OCI-LY7 (cell line): Measurements from ENCODE around the gene FNDC5.

Experiments
- EZH2phosphoT487 ChIP-seq: fragments of 200-600 bp; sonication (generic); IDR thresholded peaks from 2 replicates; pipeline ENCODE4 v1.6.1; 2018; ENCODE audit warnings: low read depth, borderline replicate concordance, mild to moderate bottlenecking, mixed run types, antibody characterized with exemption, low read length, moderate library complexity, mixed read lengths
- TF ChIP-seq, protein P1 (sequence below): fragments of 200-600 bp; sonication (generic); conservative IDR thresholded peaks from 2 replicates; pipeline ENCODE4 v1.5.1; 2014; ENCODE audit warnings: mild to moderate bottlenecking, antibody characterized with exemption, low read length, moderate library complexity, mixed read lengths

- TF ChIP-seq, protein P1, sequence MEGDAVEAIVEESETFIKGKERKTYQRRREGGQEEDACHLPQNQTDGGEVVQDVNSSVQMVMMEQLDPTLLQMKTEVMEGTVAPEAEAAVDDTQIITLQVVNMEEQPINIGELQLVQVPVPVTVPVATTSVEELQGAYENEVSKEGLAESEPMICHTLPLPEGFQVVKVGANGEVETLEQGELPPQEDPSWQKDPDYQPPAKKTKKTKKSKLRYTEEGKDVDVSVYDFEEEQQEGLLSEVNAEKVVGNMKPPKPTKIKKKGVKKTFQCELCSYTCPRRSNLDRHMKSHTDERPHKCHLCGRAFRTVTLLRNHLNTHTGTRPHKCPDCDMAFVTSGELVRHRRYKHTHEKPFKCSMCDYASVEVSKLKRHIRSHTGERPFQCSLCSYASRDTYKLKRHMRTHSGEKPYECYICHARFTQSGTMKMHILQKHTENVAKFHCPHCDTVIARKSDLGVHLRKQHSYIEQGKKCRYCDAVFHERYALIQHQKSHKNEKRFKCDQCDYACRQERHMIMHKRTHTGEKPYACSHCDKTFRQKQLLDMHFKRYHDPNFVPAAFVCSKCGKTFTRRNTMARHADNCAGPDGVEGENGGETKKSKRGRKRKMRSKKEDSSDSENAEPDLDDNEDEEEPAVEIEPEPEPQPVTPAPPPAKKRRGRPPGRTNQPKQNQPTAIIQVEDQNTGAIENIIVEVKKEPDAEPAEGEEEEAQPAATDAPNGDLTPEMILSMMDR = no peak
- TF ChIP-seq EZH2phosphoT487 = no peak; the same call in 1 of the 2 replicates
Measured at GRCh38 chr1:32870615-32871363, at the start of gene FNDC5.
